Kidney epithelial cell (primary cell): ENCODE data around the gene EN2. TPM values are rescaled to one million over a fixed set of nuclear protein-coding genes. Genes with fewer than 3 reads are reported as not detected.

Experiments used
- DNase-seq: peaks from one replicate; pipeline ENCODE4 v3.0.0-alpha.2; 2010; ENCODE audit warnings: low read depth
- H3K27me3 ChIP-seq: 2 replicates; pipeline ENCODE4 v1.6.0; 2011; ENCODE audit warnings: low read length; ENCODE audit not compliant: control insufficient read depth, insufficient read depth
- H3K36me3 ChIP-seq: 2 replicates; pipeline ENCODE4 v1.5.1; 2011; ENCODE audit warnings: low read length; ENCODE audit not compliant: control insufficient read depth, insufficient read depth
- H3K4me3 ChIP-seq: 2 replicates; pipeline ENCODE4 v1.5.1; 2011; ENCODE audit warnings: low read depth, mild to moderate bottlenecking, control low read depth, low read length
- total RNA-seq: library from RNA; depleted of rRNA; stranded (reverse); fragments of >200 nt; gene quantifications from 2 replicates; pipeline ENCODE4 v1.2.3, GENCODE V29; 2015
- TF ChIP-seq, protein P1 (sequence below): IDR thresholded peaks from 2 replicates; pipeline ENCODE4 v1.5.1; 2011; ENCODE audit warnings: mild to moderate bottlenecking, moderate library complexity, low read length, control low read depth, inconsistent platforms; ENCODE audit not compliant: insufficient read depth, poor library complexity, severe bottlenecking

EN2 gene
- total RNA-seq, 1 donor from 2014 or later: 0.17 TPM

- H3K27me3 ChIP-seq: peaks cover 25% of the 10 kb centered on the region
- H3K36me3 ChIP-seq: no peaks in the 10 kb centered on the region
- TF ChIP-seq, protein P1, sequence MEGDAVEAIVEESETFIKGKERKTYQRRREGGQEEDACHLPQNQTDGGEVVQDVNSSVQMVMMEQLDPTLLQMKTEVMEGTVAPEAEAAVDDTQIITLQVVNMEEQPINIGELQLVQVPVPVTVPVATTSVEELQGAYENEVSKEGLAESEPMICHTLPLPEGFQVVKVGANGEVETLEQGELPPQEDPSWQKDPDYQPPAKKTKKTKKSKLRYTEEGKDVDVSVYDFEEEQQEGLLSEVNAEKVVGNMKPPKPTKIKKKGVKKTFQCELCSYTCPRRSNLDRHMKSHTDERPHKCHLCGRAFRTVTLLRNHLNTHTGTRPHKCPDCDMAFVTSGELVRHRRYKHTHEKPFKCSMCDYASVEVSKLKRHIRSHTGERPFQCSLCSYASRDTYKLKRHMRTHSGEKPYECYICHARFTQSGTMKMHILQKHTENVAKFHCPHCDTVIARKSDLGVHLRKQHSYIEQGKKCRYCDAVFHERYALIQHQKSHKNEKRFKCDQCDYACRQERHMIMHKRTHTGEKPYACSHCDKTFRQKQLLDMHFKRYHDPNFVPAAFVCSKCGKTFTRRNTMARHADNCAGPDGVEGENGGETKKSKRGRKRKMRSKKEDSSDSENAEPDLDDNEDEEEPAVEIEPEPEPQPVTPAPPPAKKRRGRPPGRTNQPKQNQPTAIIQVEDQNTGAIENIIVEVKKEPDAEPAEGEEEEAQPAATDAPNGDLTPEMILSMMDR: no peak
- DNase-seq: no peak
- no peak overlapping the region for H3K4me3 ChIP-seq
Observed at GRCh38 chr7:155489158-155489840, 31.4 kb downstream of the EN2 start.

DNA sequence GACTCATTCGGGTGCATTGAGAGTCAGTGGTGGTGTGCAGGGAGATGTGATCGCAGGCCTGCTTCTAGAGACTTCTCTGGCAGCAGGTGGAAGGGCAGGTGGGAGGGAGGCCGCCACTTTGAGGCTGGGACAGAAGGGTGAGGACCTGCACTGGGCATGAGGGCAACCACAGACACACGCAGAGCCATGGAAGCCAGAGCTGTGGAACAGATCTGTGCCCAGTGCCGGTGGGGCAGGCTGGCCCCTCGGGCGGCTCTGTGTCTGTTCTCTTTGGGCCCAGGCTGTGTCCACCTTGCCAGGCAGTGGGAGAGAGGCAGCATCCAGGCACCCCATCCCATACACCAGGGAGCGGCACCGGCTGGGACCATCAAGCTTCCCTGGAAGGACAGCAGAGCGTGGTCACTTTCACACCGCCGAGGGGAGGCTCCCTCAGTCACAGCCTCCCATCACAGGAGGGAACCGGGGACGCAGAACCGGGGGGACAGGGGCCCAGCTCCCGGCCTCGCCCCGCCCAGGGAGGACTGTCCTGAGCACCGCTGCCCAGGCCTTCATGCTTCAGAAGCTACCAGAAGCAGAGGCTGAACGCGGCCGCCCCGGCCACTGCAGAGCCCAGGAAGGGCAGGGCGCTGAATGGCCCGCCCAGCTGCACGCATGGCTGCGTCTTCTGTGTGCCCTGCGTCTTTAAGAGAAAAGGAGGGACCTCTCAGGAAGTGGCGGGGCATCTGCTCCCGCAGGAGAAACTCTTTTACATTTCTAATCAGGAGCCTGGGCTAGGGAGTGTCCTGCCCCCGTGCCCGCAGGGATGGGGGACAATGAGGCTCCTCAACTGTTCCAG is 32.1 kb downstream of the EN2 start:
- no peak for DNase-seq
- H3K27me3 ChIP-seq: peaks cover 24% of the 10 kb centered on the region
- peak overlapping the region; percentile 1 for H3K4me3 ChIP-seq
- TF ChIP-seq, protein P1: no peak
- H3K36me3 ChIP-seq: no peaks in the 10 kb centered on the region

DNA sequence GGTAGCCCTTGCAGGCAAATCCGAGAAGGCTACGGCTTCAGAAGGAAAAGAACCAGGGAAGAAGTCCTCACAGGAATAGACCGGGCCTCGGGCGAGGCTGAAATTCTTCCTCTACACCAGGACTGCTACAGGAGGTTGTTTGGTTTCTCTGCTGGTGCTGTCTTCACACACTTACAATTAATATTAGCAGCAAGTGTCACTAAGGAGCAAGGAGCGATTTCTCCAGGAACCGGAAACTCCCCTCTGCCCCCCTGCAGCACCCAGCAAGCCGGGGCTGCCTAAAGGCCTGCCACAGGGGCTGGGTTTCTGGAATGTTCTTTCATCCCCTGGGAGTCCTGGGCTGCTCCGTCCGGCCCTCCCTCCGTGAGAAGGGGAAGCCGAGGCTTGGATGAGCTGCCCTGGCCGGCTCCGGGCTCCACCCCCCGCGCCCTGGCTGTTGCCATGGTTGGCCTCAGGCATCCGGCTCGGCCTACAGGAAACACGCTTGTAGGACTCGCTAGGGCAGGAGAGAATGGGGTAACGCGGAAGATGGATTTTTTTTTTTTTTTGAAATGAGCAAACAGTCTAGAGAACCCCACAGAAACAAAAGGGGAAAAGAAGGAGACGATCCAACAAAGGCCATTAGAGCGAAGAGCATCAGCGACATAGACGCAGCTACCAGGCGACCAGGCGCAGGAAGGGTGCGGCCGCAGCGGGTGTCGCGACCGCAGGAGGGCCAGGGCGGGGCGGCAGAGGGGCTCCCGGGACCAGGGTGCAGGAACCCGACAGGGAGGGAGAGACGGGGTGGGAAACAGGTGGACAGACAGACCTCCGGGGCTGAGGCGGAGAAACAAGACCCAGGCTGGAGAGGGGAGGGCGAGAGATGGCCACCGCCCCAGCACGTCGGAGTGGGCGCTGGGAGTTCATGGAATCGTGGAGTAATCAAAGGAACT is 33.0 kb downstream of the EN2 start:
- peaks cover 24% of the 10 kb centered on the region for H3K27me3 ChIP-seq
- TF ChIP-seq, protein P1: no peak
- no peak for DNase-seq
- H3K4me3 ChIP-seq: peak overlapping the region; percentile 9
- H3K36me3 ChIP-seq: no peaks in the 10 kb centered on the region

- Histone ChIP-seq H3K27me3 (peaks cover 24% of the 10 kb centered on the region), H3K36me3 (no peaks in the 10 kb centered on the region), H3K4me3 (no peak overlapping the region)
- DNase-seq: no peak
- TF ChIP-seq, protein P1: no peak
Observed at GRCh38 chr7:155491812-155492211, 33.9 kb downstream of the EN2 start.

- DNase-seq: no peak
- TF ChIP-seq, protein P1: no peak
- Histone ChIP-seq H3K36me3 (no peaks in the 10 kb centered on the region), H3K4me3 (no peak overlapping the region), H3K27me3 (peaks cover 28% of the 10 kb centered on the region)
Observed at GRCh38 chr7:155493744-155494538, 36.0 kb downstream of the EN2 start.
